GM18907 (cell line): Measurements from ENCODE around the gene HSPA12B.

Experiments used
- ATAC-seq: cut with Tn5 transposase; IDR thresholded peaks from one replicate; pipeline ENCODE4 v1.9.1; 2021; ENCODE audit warnings: mild to moderate bottlenecking, moderate library complexity; ENCODE audit not compliant: unreplicated experiment

HSPA12B gene

DNA sequence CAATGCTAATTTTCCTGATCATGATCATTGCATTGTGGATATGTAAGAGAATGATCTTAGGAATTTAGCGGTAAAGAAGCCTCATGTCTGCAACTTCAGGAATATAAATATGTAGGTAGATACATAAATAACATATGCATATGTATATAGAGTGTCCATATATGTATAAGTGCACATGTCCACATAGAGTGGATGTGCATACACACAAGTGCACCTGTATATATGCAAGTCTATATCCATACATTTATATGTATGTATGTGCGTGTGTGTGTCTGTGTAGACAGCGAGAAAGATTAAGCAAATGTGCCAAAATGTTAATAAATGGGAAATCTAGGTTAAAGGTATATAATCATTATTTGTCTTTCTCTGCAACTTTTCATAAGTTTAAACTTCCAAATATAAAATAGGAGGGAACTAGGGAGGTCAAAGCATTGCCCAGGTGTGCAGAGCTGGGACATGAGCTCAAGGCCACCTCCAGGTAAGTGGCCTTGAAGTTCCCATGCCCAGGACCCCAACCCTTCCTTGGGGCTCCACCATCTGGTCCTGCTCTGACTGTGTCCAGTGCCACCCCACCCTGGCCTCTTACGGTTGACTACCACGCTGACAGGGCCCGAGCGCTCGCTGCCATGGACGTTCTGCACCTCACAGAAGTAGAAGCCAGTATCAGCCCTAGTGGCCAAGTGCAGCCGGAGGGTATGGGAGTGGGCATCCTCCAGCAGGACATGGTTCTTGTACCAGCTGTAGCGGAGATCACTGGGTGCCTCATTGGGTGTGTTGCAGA is 29.7 kb upstream of the HSPA12B start:
- no peak for ATAC-seq

DNA sequence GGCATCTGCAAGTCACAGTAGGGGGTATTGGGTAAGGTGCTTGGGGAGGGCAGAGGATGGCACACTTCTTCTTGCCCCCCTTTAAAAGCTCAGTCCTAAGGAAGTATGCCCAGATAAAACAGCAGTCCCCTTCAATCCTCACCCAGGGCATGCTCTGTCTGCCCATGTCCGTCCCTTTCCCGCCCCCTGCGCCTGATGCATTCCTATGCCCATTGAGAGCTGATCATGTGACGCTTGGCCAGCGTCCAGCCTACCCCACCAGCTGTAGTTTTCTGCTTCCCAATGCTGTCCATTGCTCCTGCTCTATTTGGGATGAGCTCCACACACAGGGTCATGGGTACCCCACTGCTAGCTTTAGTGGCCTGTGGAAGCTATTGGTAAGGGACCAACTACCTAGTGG is 28.4 kb upstream of the HSPA12B start:
- ATAC-seq = no peak

- no peak for ATAC-seq
These were observed 27.0 kb upstream of the HSPA12B start for GRCh38 chr20:3705491-3705969.

- ATAC-seq = no peak
These were observed 26.3 kb upstream of the HSPA12B start for GRCh38 chr20:3705970-3706739.

GRCh38 chr20:3706774-3707507 is 25.5 kb upstream of the HSPA12B start:
- ATAC-seq = no peak

- no peak for ATAC-seq
These were observed 25.0 kb upstream of the HSPA12B start for GRCh38 chr20:3707508-3707899.

DNA sequence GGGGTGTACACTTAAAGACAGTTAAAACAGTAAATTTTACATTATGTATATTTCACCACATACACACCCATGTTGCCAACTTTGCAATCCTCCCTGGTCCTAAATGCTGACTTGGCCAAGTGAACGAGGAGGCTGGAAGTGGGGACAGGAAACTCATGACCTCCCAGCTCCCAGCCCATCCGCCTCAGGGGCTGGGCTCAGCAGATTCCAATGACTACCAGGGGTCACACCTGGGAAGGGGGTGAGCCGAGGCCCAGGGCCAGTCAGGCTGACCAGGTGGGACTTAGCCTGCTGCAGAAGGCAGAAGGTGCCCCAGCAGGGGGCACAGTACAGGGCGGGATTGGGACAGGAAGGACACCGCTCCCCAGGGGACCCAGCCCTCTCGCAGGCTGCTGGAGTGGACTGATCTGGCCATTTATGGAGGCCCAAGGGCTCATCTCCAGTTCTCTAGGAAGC is 22.4 kb upstream of the HSPA12B start:
- ATAC-seq = no peak

DNA sequence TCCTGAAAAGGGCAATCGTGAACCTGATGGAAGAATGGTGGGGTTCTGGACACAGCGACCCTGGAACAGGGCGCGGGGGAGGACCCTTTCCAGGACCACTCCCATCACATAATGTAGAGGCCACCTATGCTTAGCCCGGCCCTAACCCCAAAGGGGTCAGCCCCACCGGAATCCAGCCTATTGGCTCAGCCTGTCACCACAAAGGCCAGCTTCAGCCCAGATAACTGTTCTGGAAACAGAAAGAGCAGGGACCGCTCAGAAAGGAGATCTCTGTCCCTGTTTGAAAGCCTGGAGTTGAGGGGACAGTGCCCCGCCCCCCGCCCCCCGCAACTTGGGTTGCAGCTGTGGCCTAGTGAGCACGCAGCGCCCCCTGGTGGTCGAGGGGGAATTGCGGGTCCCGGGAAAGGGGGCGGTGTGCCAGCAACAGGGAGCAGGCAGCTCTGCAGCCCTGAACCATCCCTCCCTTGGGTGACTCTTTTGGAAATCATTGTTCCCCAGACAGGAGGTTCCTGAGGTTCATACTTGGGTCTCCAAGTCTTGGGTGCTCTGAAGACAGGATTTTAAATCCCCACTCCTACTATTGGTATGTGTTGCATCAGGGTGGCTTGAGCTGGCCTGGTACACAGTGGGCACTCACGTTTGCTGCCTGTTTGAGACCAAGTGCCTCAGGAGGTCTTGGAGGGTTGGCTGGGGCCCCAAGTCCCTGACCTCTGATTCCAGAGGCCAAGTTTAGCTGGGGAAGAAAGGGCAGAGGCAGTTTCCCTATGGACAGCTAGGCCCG is 21.6 kb upstream of the HSPA12B start:
- no peak for ATAC-seq

- no peak for ATAC-seq
These were observed 21.0 kb upstream of the HSPA12B start for GRCh38 chr20:3711484-3711941.

DNA sequence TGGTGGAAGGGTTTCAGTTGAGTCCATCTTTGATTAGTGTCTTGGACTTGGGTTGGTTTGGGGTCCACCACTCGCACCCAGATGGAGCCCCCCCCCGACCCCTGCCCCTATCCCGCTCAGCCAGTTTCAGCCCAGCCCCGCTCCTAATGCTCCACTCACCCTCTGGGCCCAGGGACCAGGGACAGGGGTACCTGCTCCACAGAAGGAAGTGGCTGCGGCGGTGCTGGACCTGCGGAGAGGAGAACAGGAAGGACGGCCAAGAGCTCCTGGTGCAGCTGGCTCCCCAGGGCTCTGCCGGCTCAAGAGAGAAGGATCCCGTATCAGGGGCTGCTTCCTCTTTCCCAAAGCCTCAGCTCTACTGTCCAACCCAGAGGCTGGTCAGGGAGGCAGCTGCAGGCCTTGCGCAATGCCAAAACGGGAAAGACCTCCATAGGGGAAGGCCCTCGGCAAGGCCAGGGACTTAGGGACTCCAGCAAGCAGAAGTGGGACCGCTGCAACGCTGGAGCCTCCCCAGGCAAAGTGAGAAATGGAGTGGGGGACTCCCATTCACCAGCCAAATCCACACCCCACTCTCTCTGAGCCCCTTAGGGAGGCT is 20.1 kb upstream of the HSPA12B start, which contains the start of gene SIGLEC1:
SIGLEC1 (minus strand) TSS at position 322 of the 595 bp plus-strand sequence. CDS start 5,472 bp downstream, outside the sequence.
- ATAC-seq = no peak

DNA sequence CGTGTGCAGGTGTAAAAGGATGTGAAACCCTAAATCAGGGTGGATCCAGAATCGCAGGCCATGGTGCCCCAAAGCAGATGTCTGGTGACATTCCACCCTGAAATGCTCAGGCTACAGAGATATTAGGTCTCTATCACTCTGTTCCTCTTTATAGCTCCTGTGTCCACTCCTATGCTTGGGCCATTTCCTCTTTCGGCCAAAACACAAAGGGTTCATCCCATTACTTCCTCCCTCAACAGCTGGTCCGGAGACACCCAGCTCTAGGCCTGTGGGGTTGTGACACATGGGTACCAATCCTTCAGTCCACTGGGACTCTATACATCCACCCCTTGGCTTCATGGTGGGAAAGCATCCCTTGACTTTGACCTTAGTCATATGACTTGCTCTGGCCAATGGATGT is 18.4 kb upstream of the HSPA12B start:
- ATAC-seq = no peak

DNA sequence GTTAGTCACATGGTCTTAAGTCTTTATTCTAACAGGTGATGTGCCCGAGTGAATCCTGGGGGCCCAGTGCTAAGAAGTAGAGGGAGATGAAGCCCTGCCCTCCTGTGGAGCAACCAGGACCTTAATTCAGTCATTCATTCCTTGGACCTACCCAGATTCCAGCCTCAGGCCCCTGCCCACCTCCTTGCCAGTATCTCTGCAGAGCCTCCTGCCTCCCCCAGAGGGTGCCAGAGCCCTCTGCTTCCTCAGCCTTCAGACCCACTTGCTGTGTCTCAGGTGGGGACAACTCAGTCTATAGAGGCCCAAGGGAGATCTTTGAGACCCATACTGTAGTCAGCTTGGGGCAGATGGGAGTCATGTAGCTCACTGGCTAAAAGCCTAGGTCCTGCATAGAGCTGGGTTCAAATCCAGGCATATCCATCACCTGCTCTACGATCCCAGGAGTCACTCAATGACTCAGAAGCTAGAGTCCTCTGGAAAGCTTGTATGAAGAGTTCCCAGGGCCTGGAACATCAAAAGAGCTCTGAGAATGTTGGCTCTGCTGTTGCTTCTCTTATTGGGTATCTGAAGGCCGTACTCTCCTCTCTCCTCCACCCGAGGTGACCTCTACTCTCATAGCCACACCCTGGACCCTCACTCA is 16.2 kb upstream of the HSPA12B start:
- ATAC-seq = no peak

DNA sequence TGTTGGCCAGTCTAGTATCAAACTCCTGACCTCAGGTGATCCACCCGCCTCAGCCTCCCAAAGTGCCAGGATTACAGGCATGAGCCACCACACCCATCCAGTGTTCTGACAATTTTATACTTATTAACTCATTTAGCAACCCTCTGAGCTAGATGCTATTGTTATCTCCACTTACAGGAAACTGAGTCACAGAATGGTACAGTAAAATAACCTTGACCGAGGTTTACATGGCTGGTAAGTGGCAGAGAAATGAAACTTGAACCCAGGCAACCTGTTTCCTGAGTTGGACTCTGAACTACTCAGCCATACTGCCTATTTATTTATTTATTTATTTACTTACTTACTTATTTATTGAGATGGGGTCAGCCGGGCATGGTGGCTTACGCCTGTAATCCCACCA is 13.4 kb upstream of the HSPA12B start:
- no peak for ATAC-seq

DNA sequence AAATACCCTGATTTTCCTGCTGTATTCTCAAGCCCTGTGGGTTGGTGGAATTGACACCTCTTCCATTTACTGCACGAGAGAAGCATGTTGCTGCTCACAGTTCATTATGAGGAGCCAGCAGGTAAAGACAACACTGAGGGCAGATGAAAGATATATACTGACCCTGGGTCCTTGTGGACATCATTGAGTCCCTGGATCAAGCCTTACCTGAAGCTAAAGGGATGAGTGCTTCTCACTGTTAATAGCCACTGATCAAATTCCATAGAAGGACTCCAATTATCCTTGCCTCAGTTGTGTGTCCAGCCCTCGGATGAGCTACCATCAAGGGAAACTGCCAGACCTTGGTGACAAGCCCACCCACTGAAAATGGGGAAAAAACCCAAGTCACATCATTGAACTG is 12.4 kb upstream of the HSPA12B start:
- ATAC-seq = no peak

DNA sequence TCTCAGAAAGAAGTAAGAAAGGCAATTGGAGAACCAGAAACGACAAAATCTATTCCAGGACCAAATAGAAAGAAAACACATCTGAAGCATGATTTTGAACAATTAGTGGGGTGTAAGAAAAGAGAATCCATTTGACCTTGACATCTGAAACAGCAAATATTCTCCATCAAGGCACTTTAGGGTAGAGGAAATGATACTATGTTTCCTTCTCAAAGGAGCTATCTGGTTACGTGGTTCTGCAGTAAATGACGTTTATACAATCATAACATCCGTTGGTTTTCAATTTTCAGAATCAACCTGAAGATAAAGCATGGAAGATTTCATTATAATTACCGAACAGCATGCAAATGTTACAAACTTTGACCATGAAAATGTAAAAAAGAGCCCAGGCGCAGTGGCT is 11.9 kb upstream of the HSPA12B start:
- ATAC-seq = no peak

- ATAC-seq = no peak
These were observed 10.6 kb upstream of the HSPA12B start for GRCh38 chr20:3721912-3722311.

GRCh38 chr20:3723284-3723683 is 9.2 kb upstream of the HSPA12B start:
- no peak for ATAC-seq

- ATAC-seq = no peak
These were observed 8.1 kb upstream of the HSPA12B start for GRCh38 chr20:3724356-3724755.

DNA sequence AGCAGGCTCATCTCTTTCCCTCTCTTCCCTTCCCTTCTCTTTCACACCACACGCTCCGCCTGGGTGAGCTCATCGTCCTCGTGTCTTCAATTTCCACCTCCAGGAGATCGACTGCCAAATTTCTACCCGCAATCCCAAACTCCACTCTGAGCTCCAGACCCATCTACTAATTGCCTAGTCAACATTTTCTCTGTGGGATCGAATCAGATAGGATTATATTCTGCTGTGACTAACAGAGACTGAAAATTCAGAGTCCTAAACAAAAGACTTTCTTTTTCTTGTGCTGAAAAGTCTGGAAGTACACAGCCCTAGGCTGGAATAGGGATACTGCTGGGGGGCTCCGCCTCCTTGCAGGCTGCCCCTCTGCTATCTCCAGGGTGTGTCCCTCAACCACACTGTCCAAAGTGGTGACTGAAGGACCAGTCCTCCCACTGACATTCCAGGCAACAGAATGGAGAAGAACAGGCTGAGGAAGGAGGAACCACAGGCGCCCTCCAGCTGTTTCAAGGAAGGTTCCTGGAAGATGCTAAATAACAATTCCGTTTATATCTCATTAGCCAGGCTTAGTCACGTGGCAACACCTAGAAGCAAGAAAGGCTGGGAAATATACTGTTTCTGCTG is 5.0 kb upstream of the HSPA12B start:
- ATAC-seq = no peak
